ENCODE results near the gene PITHD1.
"Not testable (repeated sequence)": the region's sequence is repeated elsewhere in the genome, so short reads cannot be mapped to it uniquely, and the experiment has no call there.

PITHD1 gene

GRCh38 chr1:23825762-23826522 lies 47.7 kb downstream of the PITHD1 start:
- no peak for DNase-seq (ENCODE audit: low spot score)

DNA sequence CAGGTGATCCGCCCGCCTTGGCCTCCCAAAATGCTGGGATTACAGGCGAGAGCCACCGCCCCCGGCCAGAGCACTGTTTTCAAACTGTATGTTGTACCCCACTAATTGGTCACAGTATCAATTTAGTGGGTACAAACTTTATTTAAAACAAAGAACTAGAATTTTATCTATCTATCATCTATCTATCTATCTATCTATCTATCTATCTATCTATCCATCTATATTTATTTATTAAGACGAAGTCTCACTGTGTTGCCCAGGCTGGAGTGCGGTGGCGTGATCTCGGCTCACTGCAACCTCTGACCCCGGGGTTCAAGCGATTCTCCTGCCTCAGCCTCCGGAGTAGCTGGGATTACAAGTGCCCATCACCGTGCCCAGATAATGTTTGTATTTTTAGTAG lies 48.4 kb downstream of the PITHD1 start:
- not testable (repeated sequence) for DNase-seq (ENCODE audit: low spot score)

DNA sequence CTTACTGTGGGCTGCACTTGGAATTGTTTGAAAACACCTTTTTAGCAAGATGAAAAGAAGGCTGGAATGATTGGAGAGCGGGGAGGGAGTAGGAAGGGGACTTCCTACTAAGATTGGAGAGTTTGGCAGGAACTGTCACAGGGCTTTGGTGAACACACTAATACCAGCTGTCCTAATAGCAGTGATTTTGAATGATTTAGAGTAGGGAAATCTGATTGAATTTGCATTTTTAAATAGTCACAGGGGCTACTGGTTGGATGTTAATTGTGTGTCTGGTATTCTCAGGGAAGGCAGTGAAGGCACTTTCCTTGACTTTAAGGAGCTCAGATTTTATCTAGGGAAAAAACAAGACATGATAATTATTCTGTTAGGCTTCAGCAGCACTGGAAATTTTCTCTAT lies 49.5 kb downstream of the PITHD1 start:
- DNase-seq (ENCODE audit: low spot score): no peak

- DNase-seq (ENCODE audit: low spot score): not testable (repeated sequence)
Measured at GRCh38 chr1:23834156-23834555, 55.9 kb downstream of the PITHD1 start.

GRCh38 chr1:23836037-23836436 lies 57.8 kb downstream of the PITHD1 start:
- no peak for DNase-seq (ENCODE audit: low spot score)
